ENCODE data around the gene ELMO1.

- TF ChIP-seq CTCF (IDR thresholded peaks at IDR 0.05) (no peak), ZFX (IDR thresholded peaks at IDR 0.05; ENCODE audit: borderline replicate concordance) (no peak)
These were observed 503.8 kb downstream of the ELMO1 start for GRCh38 chr7:36944838-36945237.

Measured in 22Rv1 (cell line).